Epidermal melanocyte (primary cell): ENCODE measurements around the gene TTC21B.
"Not testable (repeated sequence)": the region's sequence is repeated elsewhere in the genome, so short reads cannot be mapped to it uniquely, and the experiment has no call there.

Experiments
- DNase-seq: peaks from one replicate; pipeline ENCODE4 v3.0.0; 2011; ENCODE audit warnings: low spot score; ENCODE audit not compliant: insufficient read length

Gene TTC21B

GRCh38 chr2:165886487-165887146 lies 67.0 kb downstream of the TTC21B start:
- no peak for DNase-seq

GRCh38 chr2:165877565-165878550 lies 75.7 kb downstream of the TTC21B start:
- no peak for DNase-seq

- DNase-seq, result no peak
These were observed 76.9 kb downstream of the TTC21B start for GRCh38 chr2:165876712-165877111.

- no peak for DNase-seq
These were observed 77.3 kb downstream of the TTC21B start for GRCh38 chr2:165876269-165876668.

- DNase-seq, result peak; percentile 20
These were observed 79.0 kb downstream of the TTC21B start for GRCh38 chr2:165874445-165875039.

- no peak for DNase-seq
These were observed 81.3 kb downstream of the TTC21B start for GRCh38 chr2:165872101-165872791.

- DNase-seq, result no peak
These were observed 82.6 kb downstream of the TTC21B start for GRCh38 chr2:165871025-165871424.

GRCh38 chr2:165870346-165870745 lies 83.2 kb downstream of the TTC21B start:
- DNase-seq, result no peak

GRCh38 chr2:165868211-165868610 lies 85.4 kb downstream of the TTC21B start:
- no peak for DNase-seq

GRCh38 chr2:165864296-165864695 lies 89.3 kb downstream of the TTC21B start:
- DNase-seq, result no peak

GRCh38 chr2:165863810-165864261 lies 89.7 kb downstream of the TTC21B start:
- DNase-seq, result no peak

GRCh38 chr2:165861083-165861482 lies 92.5 kb downstream of the TTC21B start:
- not testable (repeated sequence) for DNase-seq

- DNase-seq, result not testable (repeated sequence)
These were observed 93.9 kb downstream of the TTC21B start for GRCh38 chr2:165859723-165860122.

GRCh38 chr2:165857876-165858275 lies 95.7 kb downstream of the TTC21B start:
- DNase-seq, result no peak

- DNase-seq, result no peak
These were observed 101.2 kb downstream of the TTC21B start for GRCh38 chr2:165852394-165852793.

- DNase-seq, result no peak
These were observed 106.6 kb downstream of the TTC21B start for GRCh38 chr2:165847001-165847400.

GRCh38 chr2:165846056-165846455 lies 107.5 kb downstream of the TTC21B start:
- no peak for DNase-seq

GRCh38 chr2:165844216-165844615 lies 109.4 kb downstream of the TTC21B start:
- no peak for DNase-seq

- no peak for DNase-seq
These were observed 110.2 kb downstream of the TTC21B start for GRCh38 chr2:165843351-165843750.

GRCh38 chr2:165840333-165840958 lies 113.1 kb downstream of the TTC21B start:
- DNase-seq, result no peak

GRCh38 chr2:165839610-165840009 lies 114.0 kb downstream of the TTC21B start:
- no peak for DNase-seq
